ENCODE results near the gene PATL2.
"Not testable (repeated sequence)": the region's sequence is repeated elsewhere in the genome, so short reads cannot be mapped to it uniquely, and the experiment has no call there.

Gene PATL2

GRCh38 chr15:44690245-44690644 lies 20.9 kb downstream of the PATL2 start:
- not testable (repeated sequence) for DNase-seq (ENCODE audit: low read depth in 2 of 2)

DNA sequence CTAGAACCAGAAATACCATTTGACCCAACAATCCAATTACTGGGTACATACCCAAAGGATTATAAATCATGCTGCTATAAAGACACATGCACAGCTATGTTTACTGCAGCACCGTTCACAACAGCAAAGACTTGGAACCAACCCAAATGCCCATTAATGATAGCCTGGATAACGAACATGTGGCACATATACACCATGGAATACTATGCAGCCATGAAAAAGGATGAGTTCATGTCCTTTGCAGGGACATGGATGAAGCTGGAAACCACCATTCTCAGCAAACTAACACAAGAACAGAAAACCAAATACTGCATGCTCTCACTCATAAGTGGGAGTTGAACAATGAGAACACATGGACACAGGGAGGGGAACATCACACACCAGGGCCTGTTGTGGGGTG lies 21.8 kb downstream of the PATL2 start:
- DNase-seq (ENCODE audit: low read depth in 2 of 2): not testable (repeated sequence)

GRCh38 chr15:44682809-44683682 lies 28.1 kb downstream of the PATL2 start:
- DNase-seq (ENCODE audit: low read depth in 2 of 2): peak; percentile 54 to 67

DNA sequence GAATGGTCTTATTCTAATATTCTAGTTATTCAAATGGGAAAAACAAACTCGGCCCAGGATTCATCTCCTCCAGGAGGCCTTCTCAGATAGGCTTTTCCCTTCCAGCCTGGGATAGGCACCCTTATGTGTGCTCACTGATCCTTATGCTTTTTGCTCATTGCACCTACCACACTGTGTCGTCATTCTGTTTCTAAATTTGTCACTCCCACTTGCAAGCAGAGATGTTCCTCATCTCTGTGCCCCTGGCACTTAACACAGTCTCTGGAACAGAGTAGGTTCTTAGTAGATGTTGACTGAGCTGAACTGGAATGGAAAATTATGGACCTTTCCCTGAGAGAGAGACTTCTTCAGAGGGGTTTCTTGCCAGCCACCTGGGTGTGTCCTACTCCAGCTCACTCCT lies 28.9 kb downstream of the PATL2 start:
- DNase-seq (ENCODE audit: low read depth in 2 of 2): no peak

- peak in 1 of 2 donors; percentile 14 for DNase-seq (ENCODE audit: low read depth in 2 of 2)
Measured at GRCh38 chr15:44676676-44677075, 34.4 kb downstream of the PATL2 start.

GRCh38 chr15:44675911-44676310 lies 35.2 kb downstream of the PATL2 start:
- no peak for DNase-seq (ENCODE audit: low read depth in 2 of 2)

GRCh38 chr15:44673639-44674038 lies 37.5 kb downstream of the PATL2 start:
- no peak for DNase-seq (ENCODE audit: low read depth in 2 of 2)

GRCh38 chr15:44670087-44670950 lies 40.8 kb downstream of the PATL2 start:
- no peak for DNase-seq (ENCODE audit: low read depth in 2 of 2)

DNA sequence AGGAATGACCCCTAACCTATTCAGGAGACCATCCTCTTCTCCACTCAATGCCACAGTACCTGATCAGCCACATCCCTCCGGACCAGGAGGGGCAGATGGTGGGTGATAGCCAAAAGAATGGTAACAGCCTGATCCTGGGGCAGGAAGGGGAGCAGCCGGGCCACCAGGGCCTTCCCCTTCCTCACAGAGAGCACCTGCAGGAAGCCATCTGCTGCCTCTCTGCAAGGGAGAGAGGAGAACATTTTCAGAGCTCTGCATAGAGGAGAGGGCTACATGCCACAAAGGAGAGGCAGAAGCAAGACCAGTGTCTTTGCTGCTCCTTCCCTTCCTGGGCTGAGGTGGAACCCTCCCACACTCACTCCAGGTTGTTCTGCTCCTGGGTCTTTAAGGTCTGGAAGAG lies 42.2 kb downstream of the PATL2 start:
- no peak for DNase-seq (ENCODE audit: low read depth in 2 of 2)

GRCh38 chr15:44667039-44667360 lies 44.1 kb downstream of the PATL2 start:
- DNase-seq (ENCODE audit: low read depth in 2 of 2): no peak

GRCh38 chr15:44666210-44667038 lies 44.7 kb downstream of the PATL2 start:
- no peak for DNase-seq (ENCODE audit: low read depth in 2 of 2)

- DNase-seq (ENCODE audit: low read depth in 2 of 2): peak; percentile 91 to 97
Measured at GRCh38 chr15:44663410-44664308, 47.5 kb downstream of the PATL2 start, which contains the start of gene SPG11. TSS of gene SPG11 (minus strand) at chr15:44663662. CDS start at chr15:44663647, 15 bp downstream.

DNA sequence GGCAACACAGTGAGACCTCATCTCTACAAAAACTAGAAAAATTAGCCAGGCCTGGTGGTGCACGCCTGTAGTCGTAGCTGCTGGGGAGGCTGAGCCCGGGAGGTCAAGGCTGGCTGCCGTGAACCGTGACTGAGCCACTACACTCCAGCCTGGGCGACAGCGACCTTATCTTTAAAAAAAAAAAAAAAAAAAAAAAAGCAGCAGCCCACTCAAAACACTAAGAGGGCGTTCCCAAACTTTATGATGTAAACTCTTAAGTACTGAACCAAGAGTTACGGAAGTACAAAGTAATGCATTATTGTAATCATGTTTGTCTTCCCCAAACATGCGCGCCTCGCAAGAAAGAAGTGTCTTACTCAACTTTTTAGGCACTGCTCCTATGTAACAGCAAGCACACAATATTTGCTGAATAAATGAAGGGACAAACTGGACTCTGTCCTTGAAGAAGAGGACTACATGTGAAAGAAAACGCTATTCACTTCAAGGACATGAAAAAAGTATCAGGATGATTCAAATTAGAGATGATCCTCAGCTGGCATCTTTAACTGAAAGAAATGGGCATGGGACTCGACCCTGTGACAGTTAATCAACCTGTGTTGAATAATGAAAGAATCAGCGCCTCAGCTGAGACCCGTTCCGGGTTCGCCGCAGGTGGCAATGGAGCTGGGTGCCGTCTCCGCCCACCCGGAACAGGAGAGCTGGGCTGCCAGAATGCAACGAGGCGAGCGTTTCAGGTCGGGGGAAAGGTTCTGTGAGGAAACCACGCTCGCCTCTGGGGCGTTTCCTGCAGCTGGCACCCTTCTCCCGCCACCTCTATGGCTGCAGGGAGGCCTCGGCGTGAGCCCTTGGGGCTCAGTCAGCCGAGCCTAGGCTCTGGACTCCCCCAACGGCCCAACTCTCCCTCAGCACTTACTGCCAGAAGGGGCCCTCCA lies 48.4 kb downstream of the PATL2 start:
- peak; percentile 69 to 73 for DNase-seq (ENCODE audit: low read depth in 2 of 2)

DNA sequence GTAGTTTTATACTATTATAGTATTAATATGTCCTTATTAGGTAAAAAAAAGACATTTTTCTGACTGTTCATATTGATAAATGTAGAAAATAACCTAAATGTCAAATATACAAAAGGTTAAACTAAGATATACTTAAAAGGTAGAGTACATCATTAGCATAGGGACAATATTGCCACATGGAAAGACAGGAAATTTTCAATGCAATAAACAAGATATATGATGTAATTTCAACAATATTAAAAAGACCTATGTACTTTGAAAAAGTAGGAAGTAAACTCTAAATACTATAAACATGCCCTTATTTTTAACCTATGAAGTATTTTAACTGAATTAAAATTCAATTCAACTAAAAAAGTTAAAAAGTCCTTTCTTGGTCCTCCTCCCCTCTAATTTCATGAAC lies 49.5 kb downstream of the PATL2 start:
- DNase-seq (ENCODE audit: low read depth in 2 of 2): no peak

GRCh38 chr15:44659056-44659455 lies 52.1 kb downstream of the PATL2 start:
- DNase-seq (ENCODE audit: low read depth in 2 of 2): no peak

DNA sequence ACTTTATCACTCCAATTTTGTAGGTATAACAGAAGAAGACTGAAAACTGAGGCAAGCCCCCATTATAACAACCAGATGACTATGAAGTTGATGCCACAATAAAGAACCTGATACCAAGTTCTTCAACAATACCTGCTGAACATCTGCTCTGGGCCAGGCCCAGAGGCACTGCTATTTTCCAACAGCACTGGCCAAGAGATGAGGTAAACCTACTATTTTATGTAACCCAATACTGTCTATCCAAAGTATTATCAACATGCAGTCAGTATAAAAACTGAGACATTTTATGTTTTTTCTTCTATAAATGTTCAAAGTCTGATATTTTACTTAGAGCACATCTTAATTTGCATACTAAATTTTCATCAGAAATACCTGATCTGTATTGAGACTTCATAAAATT lies 53.7 kb downstream of the PATL2 start:
- no peak for DNase-seq (ENCODE audit: low read depth in 2 of 2)

DNA sequence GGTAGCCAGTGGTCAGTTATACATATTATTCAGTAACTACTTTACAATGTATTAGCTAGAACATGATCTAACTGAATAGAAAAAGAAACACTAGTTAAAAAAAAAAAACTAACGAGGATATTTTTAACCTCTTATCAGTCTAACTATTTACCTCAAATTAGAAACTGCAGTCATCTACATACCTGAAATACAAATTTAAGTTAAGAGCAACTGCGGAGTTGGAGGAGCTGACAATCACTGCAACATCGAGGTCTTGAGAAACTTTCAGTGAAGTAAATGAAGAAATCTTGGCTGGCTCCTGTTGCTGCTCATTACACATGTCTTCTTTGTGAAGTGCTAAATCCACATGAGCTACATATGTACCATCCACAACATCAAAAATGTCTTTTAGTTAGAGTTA lies 54.2 kb downstream of the PATL2 start:
- no peak for DNase-seq (ENCODE audit: low read depth in 2 of 2)

GRCh38 chr15:44656298-44656697 lies 54.8 kb downstream of the PATL2 start:
- no peak for DNase-seq (ENCODE audit: low read depth in 2 of 2)

GRCh38 chr15:44654858-44655257 lies 56.3 kb downstream of the PATL2 start:
- no peak for DNase-seq (ENCODE audit: low read depth in 2 of 2)

- no peak for DNase-seq (ENCODE audit: low read depth in 2 of 2)
Measured at GRCh38 chr15:44647637-44648036, 63.5 kb downstream of the PATL2 start.

Measured in stimulated activated CD8-positive, alpha-beta memory T cell treated with anti-CD3 and anti-CD28 coated beads, Interleukin-2, amount 100 ng/mL, for 48 hours (primary cell).